GM19324 (cell line): ENCODE data around the gene LPO.

Experiments
- ATAC-seq: cut with Tn5 transposase; IDR thresholded peaks from one replicate; pipeline ENCODE4 v1.9.1; 2021; ENCODE audit warnings: mild to moderate bottlenecking, moderate library complexity; ENCODE audit not compliant: unreplicated experiment, low FRiP score

Gene LPO

GRCh38 chr17:58228679-58229078, 9.7 kb upstream of the LPO start:
- ATAC-seq: no peak

GRCh38 chr17:58229384-58229783, 9.0 kb upstream of the LPO start:
- no peak for ATAC-seq

GRCh38 chr17:58229881-58230280, 8.5 kb upstream of the LPO start:
- no peak for ATAC-seq

GRCh38 chr17:58231641-58232040, 6.7 kb upstream of the LPO start:
- ATAC-seq: no peak

- peak; percentile 60 for ATAC-seq
These were observed 5.7 kb upstream of the LPO start for GRCh38 chr17:58232707-58233156.

- ATAC-seq: peak; percentile 51
These were observed 4.8 kb upstream of the LPO start for GRCh38 chr17:58233543-58233942.

GRCh38 chr17:58234512-58234911, 3.9 kb upstream of the LPO start:
- ATAC-seq: no peak

- no peak for ATAC-seq
These were observed 2.6 kb upstream of the LPO start for GRCh38 chr17:58235821-58236220.

- no peak for ATAC-seq
These were observed 2.0 kb upstream of the LPO start for GRCh38 chr17:58236394-58236793.

- no peak for ATAC-seq
These were observed 1.6 kb downstream of the LPO start for GRCh38 chr17:58239987-58240386.

- no peak for ATAC-seq
These were observed 3.9 kb downstream of the LPO start for GRCh38 chr17:58242171-58242784.

- no peak for ATAC-seq
These were observed 6.6 kb downstream of the LPO start for GRCh38 chr17:58244963-58245362.

- no peak for ATAC-seq
These were observed 7.2 kb downstream of the LPO start for GRCh38 chr17:58245428-58246103.

GRCh38 chr17:58246104-58246740, 7.8 kb downstream of the LPO start:
- no peak for ATAC-seq

GRCh38 chr17:58246781-58247180, 8.4 kb downstream of the LPO start:
- no peak for ATAC-seq

- ATAC-seq: no peak
These were observed 9.4 kb downstream of the LPO start for GRCh38 chr17:58247511-58248363.

GRCh38 chr17:58248955-58249269, 10.5 kb downstream of the LPO start:
- no peak for ATAC-seq

GRCh38 chr17:58249270-58250133, 11.1 kb downstream of the LPO start:
- ATAC-seq: no peak

GRCh38 chr17:58250344-58251011, 12.1 kb downstream of the LPO start:
- no peak for ATAC-seq

GRCh38 chr17:58252141-58252540, 13.8 kb downstream of the LPO start:
- no peak for ATAC-seq
